SK-N-SH (cell line): ENCODE data around the gene SLC24A1.

Source experiments
- CTCF ChIP-seq: fragments of 200-600 bp; sonication (generic); IDR thresholded peaks from 2 replicates; pipeline ENCODE4 v1.6.1; 2017; ENCODE audit warnings: antibody characterized with exemption, mild to moderate bottlenecking, moderate library complexity
- ELF1 ChIP-seq: IDR thresholded peaks from 2 replicates; pipeline ENCODE4 v1.4.0; 2012
- EP300 ChIP-seq, 2 experiments: IDR thresholded peaks; 2 replicates each; pipeline versions ENCODE4 v1.4.0 to v1.6.1; 2012; ENCODE audit warnings: borderline replicate concordance in 1 of 2, low read depth in 1 of 2, low read length in 1 of 2
- EZH2phosphoT487 ChIP-seq: fragments of 200-600 bp; sonication (generic); IDR thresholded peaks from 2 replicates; pipeline ENCODE4 v1.6.1; 2017; ENCODE audit warnings: low read depth, mixed run types, mild to moderate bottlenecking, antibody characterized with exemption, moderate library complexity, borderline replicate concordance
- FOXM1 ChIP-seq: IDR thresholded peaks from 2 replicates; pipeline ENCODE4 v1.4.0; 2012; ENCODE audit warnings: low read depth, mild to moderate bottlenecking
- NRF1 ChIP-seq: IDR thresholded peaks from 2 replicates; pipeline ENCODE4 v1.6.1; 2012; ENCODE audit warnings: low read depth, mild to moderate bottlenecking, low read length
- PBX3 ChIP-seq: IDR thresholded peaks from 2 replicates; pipeline ENCODE4; 2012
- POLR2AphosphoS5 ChIP-seq: IDR thresholded peaks from 2 replicates; pipeline ENCODE4 v1.6.1; 2012; ENCODE audit warnings: low read depth, low read length
- REST ChIP-seq: IDR thresholded peaks from 2 replicates; pipeline ENCODE4 v1.6.1; 2012; ENCODE audit warnings: mild to moderate bottlenecking, low read depth, low read length, moderate library complexity
- TCF12 ChIP-seq: IDR thresholded peaks from 2 replicates; pipeline ENCODE4 v1.4.0; 2012
- TEAD4 ChIP-seq: IDR thresholded peaks from 2 replicates; pipeline ENCODE4 v1.4.0; 2012; ENCODE audit warnings: mild to moderate bottlenecking, borderline replicate concordance; ENCODE audit not compliant: insufficient read depth
- ZBTB33 ChIP-seq: IDR thresholded peaks from 2 replicates; pipeline ENCODE4 v1.4.0; 2012; ENCODE audit warnings: low read depth, borderline replicate concordance

GRCh38 chr15:65619626-65620290, 2.0 kb upstream of the SLC24A1 start:
- TF ChIP-seq REST (no peak), CTCF (no peak), NRF1 (no peak), TEAD4 (no peak), ELF1 (no peak), POLR2AphosphoS5 (no peak), TCF12 (no peak), PBX3 (no peak), EZH2phosphoT487 (no peak), EP300 (IDR thresholded peaks at IDR 0.05; ENCODE audit: borderline replicate concordance in 1 of 2, low read depth in 1 of 2, low read length in 1 of 2) (no peak), ZBTB33 (no peak), FOXM1 (no peak)
